H9 (cell line): Measurements from ENCODE around the gene OPTC. TPM values are rescaled to one million over a fixed set of nuclear protein-coding genes. Genes with fewer than 3 reads are reported as not detected.

Experiments
- DNase-seq: peaks from one replicate; pipeline ENCODE4 v3.0.0-alpha.2; 2017
- H2AFZ ChIP-seq: one replicate; pipeline ENCODE4 v1.6.1; 2013; ENCODE audit warnings: mild to moderate bottlenecking, low read length, control low read depth, moderate library complexity
- H2AK5ac ChIP-seq: 2 replicates; pipeline ENCODE4 v1.6.1; 2013; ENCODE audit warnings: low read length, control low read depth, mixed read lengths; ENCODE audit not compliant: insufficient read length
- H2BK120ac ChIP-seq: one replicate; pipeline ENCODE4 v1.6.1; 2013; ENCODE audit warnings: low read depth, mild to moderate bottlenecking, low read length, control low read depth, inconsistent platforms; ENCODE audit not compliant: poor library complexity, severe bottlenecking
- H2BK12ac ChIP-seq: 2 replicates; pipeline ENCODE4 v1.6.1; 2013; ENCODE audit warnings: low read length, control low read depth, mixed read lengths, low read depth; ENCODE audit not compliant: insufficient read length
- H2BK15ac ChIP-seq: 2 replicates; pipeline ENCODE4 v1.6.1; 2013; ENCODE audit warnings: low read depth, low read length, control low read depth
- H2BK20ac ChIP-seq: one replicate; pipeline ENCODE4 v1.6.1; 2013; ENCODE audit warnings: low read depth, mild to moderate bottlenecking, low read length, control low read depth, inconsistent platforms; ENCODE audit not compliant: poor library complexity, severe bottlenecking
- H2BK5ac ChIP-seq: 2 replicates; pipeline ENCODE4 v1.6.1; 2013; ENCODE audit warnings: low read length, control low read depth, mixed read lengths; ENCODE audit not compliant: insufficient read length
- H3K14ac ChIP-seq: 2 replicates; pipeline ENCODE4 v1.6.1; 2013; ENCODE audit warnings: low read length, control low read depth; ENCODE audit not compliant: insufficient read depth
- H3K18ac ChIP-seq: 2 replicates; pipeline ENCODE4 v1.6.1; 2013; ENCODE audit warnings: low read depth, mild to moderate bottlenecking, mixed read lengths, low read length, control low read depth; ENCODE audit not compliant: insufficient read length
- H3K23ac ChIP-seq: 2 replicates; pipeline ENCODE4 v1.6.1; 2013; ENCODE audit warnings: low read length, control low read depth, mixed read lengths, low read depth; ENCODE audit not compliant: insufficient read length
- H3K23me2 ChIP-seq: 2 replicates; pipeline ENCODE4 v1.6.1; 2013; ENCODE audit warnings: low read depth, mild to moderate bottlenecking, mixed read lengths, low read length, control low read depth; ENCODE audit not compliant: insufficient read length, poor library complexity, severe bottlenecking
- H3K27ac ChIP-seq: 2 replicates; pipeline ENCODE4 v1.5.1; 2013; ENCODE audit warnings: low read length, control low read depth, mixed read lengths, low read depth; ENCODE audit not compliant: insufficient read length
- H3K27me3 ChIP-seq: 2 replicates; pipeline ENCODE4 v1.6.1; 2013; ENCODE audit warnings: low read length, control low read depth, inconsistent platforms; ENCODE audit not compliant: insufficient read depth
- H3K4ac ChIP-seq: 2 replicates; pipeline ENCODE4 v1.6.1; 2013; ENCODE audit warnings: low read depth, mild to moderate bottlenecking, control low read depth, inconsistent platforms, low read length, moderate library complexity
- H3K4me1 ChIP-seq: 2 replicates; pipeline ENCODE4 v1.6.1; 2013; ENCODE audit warnings: low read length, control low read depth, inconsistent platforms; ENCODE audit not compliant: insufficient read depth
- H3K4me2 ChIP-seq: 2 replicates; pipeline ENCODE4 v1.6.1; 2013; ENCODE audit warnings: low read length, control low read depth, mixed read lengths; ENCODE audit not compliant: insufficient read length, insufficient read depth
- H3K56ac ChIP-seq: 2 replicates; pipeline ENCODE4 v1.6.1; 2013; ENCODE audit warnings: low read depth, mild to moderate bottlenecking, mixed read lengths, low read length, control low read depth; ENCODE audit not compliant: insufficient read length
- H3K79me1 ChIP-seq: 2 replicates; pipeline ENCODE4 v1.6.1; 2013; ENCODE audit warnings: low read depth, mild to moderate bottlenecking, moderate library complexity, low read length, control low read depth, inconsistent platforms; ENCODE audit not compliant: insufficient read depth, poor library complexity, severe bottlenecking
- H3K79me2 ChIP-seq: 2 replicates; pipeline ENCODE4 v1.6.1; 2013; ENCODE audit warnings: low read length, control low read depth, inconsistent platforms; ENCODE audit not compliant: insufficient read depth
- H3K9ac ChIP-seq: 2 replicates; pipeline ENCODE4 v1.6.1; 2013; ENCODE audit warnings: low read length, control low read depth, mixed read lengths; ENCODE audit not compliant: insufficient read length; ENCODE audit errors: extremely low read depth
- H3K9me3 ChIP-seq: one replicate; pipeline ENCODE4 v1.6.1; 2013; ENCODE audit warnings: low read depth, low read length, inconsistent platforms; ENCODE audit not compliant: control insufficient read depth
- H3T11ph ChIP-seq: one replicate; pipeline ENCODE4 v1.6.1; 2013; ENCODE audit warnings: mild to moderate bottlenecking, low read length, control low read depth, inconsistent platforms
- H4K20me1 ChIP-seq: one replicate; pipeline ENCODE4 v1.6.1; 2013; ENCODE audit not compliant: control insufficient read depth, insufficient read length, insufficient read depth
- H4K5ac ChIP-seq: 2 replicates; pipeline ENCODE4 v1.6.1; 2013; ENCODE audit warnings: low read depth, mild to moderate bottlenecking, mixed read lengths, low read length, control low read depth; ENCODE audit not compliant: insufficient read length
- H4K8ac ChIP-seq: replicated peaks from 2 replicates; pipeline ENCODE4 v1.6.1; 2013; ENCODE audit warnings: low read length, control low read depth, mixed read lengths, low read depth; ENCODE audit not compliant: insufficient read length
- H4K91ac ChIP-seq: 2 replicates; pipeline ENCODE4 v1.6.1; 2013; ENCODE audit warnings: low read depth, mild to moderate bottlenecking, moderate library complexity, mixed read lengths, low read length, control low read depth; ENCODE audit not compliant: insufficient read length
- H3K27ac Mint-ChIP-seq, 3 experiments: 2 replicates in 2 of 3; 3 replicates in 1 of 3; pipeline ENCODE4 v1.8.0; 2020 to 2021; ENCODE audit warnings: mixed read lengths in 3 of 3, mild to moderate bottlenecking in 1 of 3, moderate library complexity in 1 of 3
- H3K27me3 Mint-ChIP-seq: 2 replicates; pipeline ENCODE4 v1.8.0; 2021; ENCODE audit warnings: low read depth, mild to moderate bottlenecking, moderate library complexity, mixed read lengths
- H3K36me3 Mint-ChIP-seq, 3 experiments: 2 replicates in 2 of 3; 3 replicates in 1 of 3; pipeline ENCODE4 v1.8.0; 2020 to 2021; ENCODE audit warnings: low read depth in 3 of 3, mixed read lengths in 3 of 3; ENCODE audit not compliant: insufficient read depth in 1 of 3
- H3K4me1 Mint-ChIP-seq, 2 experiments: 2 replicates each; pipeline ENCODE4 v1.8.0; 2020; ENCODE audit warnings: mixed read lengths in 2 of 2
- H3K4me3 Mint-ChIP-seq, 2 experiments: 2 replicates in 1 of 2; 3 replicates in 1 of 2; pipeline ENCODE4 v1.8.0; 2020 to 2021; ENCODE audit warnings: mild to moderate bottlenecking in 2 of 2, mixed read lengths in 2 of 2, moderate library complexity in 1 of 2
- H3K9me3 Mint-ChIP-seq, 2 experiments: 2 replicates in 1 of 2; 3 replicates in 1 of 2; pipeline ENCODE4 v1.8.0; 2020; ENCODE audit warnings: mild to moderate bottlenecking in 2 of 2, mixed read lengths in 2 of 2, moderate library complexity in 1 of 2
- CTCF ChIP-seq: fragments of 200-600 bp; sonication (generic); conservative IDR thresholded peaks from 3 replicates; pipeline ENCODE4 v1.8.0; 2021; ENCODE audit warnings: antibody characterized with exemption, mild to moderate bottlenecking
- WGBS: extraction: QIAGEN DNeasy Blood & Tissue Kit; methylation state at CpG from one replicate; pipeline ENCODE4 v1.1.7; 2013; ENCODE audit warnings: missing lambda C conversion rate, low lambda C conversion rate, mixed read lengths; ENCODE audit not compliant: insufficient read length; ENCODE audit errors: extremely low coverage; 5-methylcytosine and 5-hydroxymethylcytosine counted together
- total RNA-seq: library from RNA; stranded (reverse); gene quantifications from 2 replicates; pipeline ENCODE4 v1.2.1, GENCODE V29; 2021

Gene OPTC
- total RNA-seq, 1 experiment from 2014 or later: 1.1 TPM

GRCh38 chr1:203473281-203473680 is 20.7 kb upstream of the OPTC start:
- Histone ChIP-seq H3K27ac (no peak overlapping the region), H2AK5ac (no peak overlapping the region), H3K4ac (no peak overlapping the region), H3K9me3 (no peaks in the 10 kb centered on the region), H4K20me1 (no peaks in the 10 kb centered on the region), H2BK12ac (no peak overlapping the region), H4K5ac (no peak overlapping the region), H3K4me1 (peaks cover 3% of the 10 kb centered on the region; the same call in 1 of the 2 replicates), H3K18ac (no peak overlapping the region), H3K56ac (no peak overlapping the region), H3K23me2 (no peaks in the 10 kb centered on the region), H3K79me2 (no peaks in the 10 kb centered on the region), H3K27me3 (no peaks in the 10 kb centered on the region), H2BK15ac (no peak overlapping the region), H4K8ac (no peak overlapping the region), H2AFZ (no peak overlapping the region), H2BK120ac (no peak overlapping the region), H3K9ac (no peak overlapping the region), H3K14ac (no peak overlapping the region), H3T11ph (no peak overlapping the region), H3K23ac (no peak overlapping the region), H3K79me1 (no peaks in the 10 kb centered on the region), H3K4me2 (no peak overlapping the region), H2BK5ac (no peak overlapping the region), H4K91ac (no peak overlapping the region), H2BK20ac (no peak overlapping the region)
- Mint-ChIP-seq H3K4me3 (no peak overlapping the region), H3K36me3 (no peaks in the 10 kb centered on the region), H3K27ac (no peak overlapping the region), H3K9me3 (no peaks in the 10 kb centered on the region), H3K27me3 (peaks cover 6% of the 10 kb centered on the region; the same call in 1 of the 2 replicates), H3K4me1 (peaks cover 16 to 36% of the 10 kb centered on the region in 2 experiments)
- TF ChIP-seq CTCF: no peak
- no peak for DNase-seq
- no CpG with 5 or more reads among the region's 4 CpGs for WGBS
